Type B pancreatic cell (in vitro differentiated cells): ENCODE data around the gene RIMBP2. TPM values are rescaled to one million over a fixed set of nuclear protein-coding genes. Genes with fewer than 3 reads are reported as not detected.

Source experiments
- DNase-seq: peaks from one replicate; pipeline ENCODE4 v3.0.0; 2021; ENCODE audit warnings: mixed read lengths; ENCODE audit not compliant: unreplicated experiment; ENCODE audit errors: extremely low spot score
- H3K27ac Mint-ChIP-seq: 2 replicates; pipeline ENCODE4 v1.8.0; 2021; ENCODE audit warnings: mild to moderate bottlenecking, mixed read lengths
- H3K27me3 Mint-ChIP-seq: 2 replicates; pipeline ENCODE4 v1.8.0; 2021; ENCODE audit warnings: mixed read lengths
- H3K36me3 Mint-ChIP-seq: 2 replicates; pipeline ENCODE4 v1.8.0; 2021; ENCODE audit warnings: mixed read lengths
- H3K4me1 Mint-ChIP-seq: one replicate; pipeline ENCODE4 v1.8.0; 2021; ENCODE audit warnings: mixed read lengths; ENCODE audit not compliant: unreplicated experiment
- H3K4me3 Mint-ChIP-seq: 2 replicates; pipeline ENCODE4 v1.8.0; 2021; ENCODE audit warnings: mild to moderate bottlenecking, mixed read lengths
- H3K9me3 Mint-ChIP-seq: 2 replicates; pipeline ENCODE4 v1.8.0; 2021; ENCODE audit warnings: mixed read lengths
- total RNA-seq: library from RNA; stranded (reverse); gene quantifications from 2 replicates; pipeline ENCODE4 v1.2.1, GENCODE V29; 2021; ENCODE audit warnings: low replicate concordance
- TF ChIP-seq, protein P1 (sequence below): fragments of 200-600 bp; sonication (generic); conservative IDR thresholded peaks from 2 replicates; pipeline ENCODE4 v1.5.0; 2021; ENCODE audit warnings: antibody characterized with exemption, mild to moderate bottlenecking

Gene RIMBP2
- total RNA-seq, 1 donor from 2014 or later, result 23.7 TPM

DNA sequence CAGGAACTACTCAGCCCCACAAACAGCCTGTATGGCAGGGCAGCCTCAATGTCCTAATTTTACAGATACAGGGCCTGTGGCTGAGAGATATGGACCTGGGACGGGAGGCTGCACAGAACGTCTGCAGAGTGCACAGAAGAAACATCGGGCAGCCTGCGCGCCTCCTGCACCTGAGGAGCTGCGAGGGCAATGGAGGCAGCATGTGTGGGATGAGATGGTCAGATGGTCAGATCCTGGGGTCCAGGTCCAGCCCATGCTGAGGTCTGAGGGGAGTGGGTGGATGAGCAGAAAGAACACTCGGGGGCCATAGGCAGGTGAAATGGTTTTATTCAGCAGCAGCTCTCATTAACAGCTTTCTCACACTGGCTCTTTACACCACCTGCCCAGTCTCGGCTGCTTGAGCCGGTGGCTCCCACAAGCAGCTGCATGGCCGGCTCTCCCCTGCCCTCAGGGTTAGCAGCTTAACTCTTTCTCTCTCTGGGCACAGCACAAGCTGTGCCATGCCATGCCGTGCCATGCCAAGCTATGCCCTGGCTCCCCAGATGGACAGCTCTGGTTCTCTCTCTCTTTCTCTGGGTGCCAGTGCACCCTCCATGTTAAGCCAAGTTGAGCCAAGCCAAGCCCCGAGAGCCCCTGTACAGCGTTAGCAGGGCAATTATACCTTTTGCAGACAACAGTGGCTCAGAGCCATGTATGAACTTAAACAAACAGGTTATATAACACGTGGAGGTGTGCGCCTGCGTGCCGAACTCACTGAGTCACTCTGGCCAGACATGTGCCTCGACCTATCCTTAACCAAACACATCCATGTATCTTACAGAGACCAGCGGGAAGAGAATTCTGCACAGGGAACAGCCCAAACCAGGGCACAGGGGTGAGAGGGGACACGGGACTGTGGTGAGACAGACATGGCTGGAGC lies 47.6 kb downstream of the RIMBP2 start:
- H3K27ac Mint-ChIP-seq, result no peak overlapping the region
- no peaks in the 10 kb centered on the region for H3K27me3 Mint-ChIP-seq
- peaks cover 18% of the 10 kb centered on the region for H3K4me1 Mint-ChIP-seq
- no peak for DNase-seq
- peaks cover 14% of the 10 kb centered on the region for H3K9me3 Mint-ChIP-seq
- H3K36me3 Mint-ChIP-seq, result peaks cover 4% of the 10 kb centered on the region
- TF ChIP-seq, protein P1, sequence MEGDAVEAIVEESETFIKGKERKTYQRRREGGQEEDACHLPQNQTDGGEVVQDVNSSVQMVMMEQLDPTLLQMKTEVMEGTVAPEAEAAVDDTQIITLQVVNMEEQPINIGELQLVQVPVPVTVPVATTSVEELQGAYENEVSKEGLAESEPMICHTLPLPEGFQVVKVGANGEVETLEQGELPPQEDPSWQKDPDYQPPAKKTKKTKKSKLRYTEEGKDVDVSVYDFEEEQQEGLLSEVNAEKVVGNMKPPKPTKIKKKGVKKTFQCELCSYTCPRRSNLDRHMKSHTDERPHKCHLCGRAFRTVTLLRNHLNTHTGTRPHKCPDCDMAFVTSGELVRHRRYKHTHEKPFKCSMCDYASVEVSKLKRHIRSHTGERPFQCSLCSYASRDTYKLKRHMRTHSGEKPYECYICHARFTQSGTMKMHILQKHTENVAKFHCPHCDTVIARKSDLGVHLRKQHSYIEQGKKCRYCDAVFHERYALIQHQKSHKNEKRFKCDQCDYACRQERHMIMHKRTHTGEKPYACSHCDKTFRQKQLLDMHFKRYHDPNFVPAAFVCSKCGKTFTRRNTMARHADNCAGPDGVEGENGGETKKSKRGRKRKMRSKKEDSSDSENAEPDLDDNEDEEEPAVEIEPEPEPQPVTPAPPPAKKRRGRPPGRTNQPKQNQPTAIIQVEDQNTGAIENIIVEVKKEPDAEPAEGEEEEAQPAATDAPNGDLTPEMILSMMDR, result no peak
- H3K4me3 Mint-ChIP-seq, result no peak overlapping the region

DNA sequence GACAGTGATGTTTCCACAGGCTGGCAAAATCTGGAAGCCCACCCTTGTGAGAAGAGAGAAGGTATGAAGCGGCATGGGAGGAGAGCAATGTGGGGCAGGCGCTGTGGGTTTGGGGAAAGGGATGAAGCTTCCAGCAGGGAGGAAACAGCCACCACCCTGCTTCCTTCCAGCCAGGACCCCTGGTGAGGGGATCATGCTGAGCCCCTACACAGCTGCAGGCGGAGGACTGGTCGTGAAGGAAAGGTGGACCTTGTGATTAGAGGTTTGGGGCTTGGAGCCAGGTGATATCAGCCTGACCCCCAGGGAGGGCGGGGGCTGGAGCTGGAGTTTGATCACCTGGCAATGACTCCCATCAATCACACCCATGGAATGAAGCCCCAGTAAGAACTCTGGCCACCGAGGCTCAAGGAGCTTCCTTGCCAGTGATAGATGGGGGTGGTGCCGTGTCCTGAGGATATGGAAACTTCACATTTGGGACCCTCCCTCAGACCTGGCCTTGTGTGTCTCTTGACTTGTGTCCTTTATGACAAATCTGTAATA lies 48.6 kb downstream of the RIMBP2 start:
- Mint-ChIP-seq H3K9me3 (peaks cover 14% of the 10 kb centered on the region), H3K36me3 (peaks cover 4% of the 10 kb centered on the region), H3K4me3 (no peak overlapping the region), H3K27me3 (no peaks in the 10 kb centered on the region), H3K4me1 (peaks cover 23% of the 10 kb centered on the region), H3K27ac (no peak overlapping the region)
- TF ChIP-seq, protein P1, result no peak
- DNase-seq, result no peak

DNA sequence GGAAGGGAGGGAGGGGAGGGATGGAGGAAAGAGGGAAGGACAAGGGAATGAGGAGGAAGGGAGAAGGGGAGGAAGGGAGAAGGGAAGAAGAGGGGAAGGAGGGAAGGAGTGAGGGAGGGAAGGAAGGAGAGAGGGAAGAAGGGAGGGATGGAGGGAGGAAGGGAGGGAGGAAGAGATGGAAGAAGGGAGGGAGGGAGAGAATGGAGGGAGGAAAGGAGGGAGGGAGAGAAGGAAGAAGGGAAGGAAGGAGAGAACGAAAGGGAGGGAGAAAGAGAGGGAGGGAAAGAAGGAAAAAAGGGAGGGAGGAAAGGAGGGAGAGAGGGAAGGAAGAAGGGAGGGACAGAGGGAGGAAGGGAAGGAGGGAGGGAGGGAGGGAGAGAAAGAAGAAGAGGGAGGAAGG lies 49.5 kb downstream of the RIMBP2 start:
- Mint-ChIP-seq H3K4me1 (peaks cover 23% of the 10 kb centered on the region), H3K27me3 (no peaks in the 10 kb centered on the region), H3K36me3 (peaks cover 4% of the 10 kb centered on the region), H3K9me3 (peaks cover 14% of the 10 kb centered on the region), H3K27ac (no peak overlapping the region), H3K4me3 (no peak overlapping the region)
- TF ChIP-seq, protein P1, result no peak
- no peak for DNase-seq

DNA sequence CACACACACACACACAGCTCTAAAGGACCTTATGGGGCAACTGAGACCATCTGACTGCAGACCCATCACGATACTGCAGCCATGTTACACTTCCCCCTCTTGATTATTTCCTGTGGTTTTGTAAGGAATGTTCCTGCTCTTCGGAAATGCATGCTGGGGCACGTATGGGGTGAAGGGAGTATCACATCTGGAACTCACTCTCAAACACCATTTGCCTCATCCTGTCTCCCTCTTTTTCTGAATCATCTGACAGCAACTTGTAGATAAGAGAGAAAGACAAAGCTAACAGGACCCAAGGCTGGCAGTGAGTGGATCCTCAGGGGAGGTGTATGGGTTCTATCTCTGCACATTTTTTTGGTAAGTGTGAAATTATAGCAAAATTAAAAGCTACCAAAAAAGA lies 50.3 kb downstream of the RIMBP2 start:
- Mint-ChIP-seq H3K36me3 (no peaks in the 10 kb centered on the region), H3K4me3 (no peak overlapping the region), H3K4me1 (peaks cover 19% of the 10 kb centered on the region), H3K9me3 (peaks cover 10% of the 10 kb centered on the region), H3K27me3 (no peaks in the 10 kb centered on the region), H3K27ac (no peak overlapping the region)
- no peak for DNase-seq
- TF ChIP-seq, protein P1, result no peak

DNA sequence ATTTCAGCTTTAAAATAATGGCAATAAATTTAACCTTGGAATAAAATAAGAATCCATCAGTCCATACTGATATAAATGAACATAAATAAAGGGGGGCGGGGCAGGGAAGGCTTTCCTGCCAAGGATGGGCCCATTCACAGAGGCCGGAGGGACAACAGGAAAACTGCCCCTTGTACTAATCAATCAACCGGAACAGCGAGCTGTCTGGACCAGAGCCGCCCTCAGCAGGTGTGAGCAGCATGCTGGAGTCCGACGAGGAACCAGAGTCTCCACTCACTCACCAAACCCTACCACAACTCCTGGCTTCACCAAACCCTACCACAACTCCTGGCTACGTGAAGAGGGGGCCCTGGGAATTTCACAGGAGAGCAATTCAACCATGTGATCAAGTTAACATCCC lies 51.3 kb downstream of the RIMBP2 start:
- Mint-ChIP-seq H3K4me3 (no peak overlapping the region), H3K36me3 (no peaks in the 10 kb centered on the region), H3K27ac (no peak overlapping the region), H3K4me1 (peaks cover 19% of the 10 kb centered on the region), H3K27me3 (no peaks in the 10 kb centered on the region), H3K9me3 (peaks cover 10% of the 10 kb centered on the region)
- no peak for DNase-seq
- TF ChIP-seq, protein P1, result no peak
